ENCODE results near the gene FUT4. TPM values are rescaled to one million over a fixed set of nuclear protein-coding genes. Genes with fewer than 3 reads are reported as not detected.
A peak's percentile ranks its signal among the peaks of the same experiment; 100 is the strongest.

Gene FUT4
- total RNA-seq, 1 donor from 2014 or later: 8.8 TPM

DNA sequence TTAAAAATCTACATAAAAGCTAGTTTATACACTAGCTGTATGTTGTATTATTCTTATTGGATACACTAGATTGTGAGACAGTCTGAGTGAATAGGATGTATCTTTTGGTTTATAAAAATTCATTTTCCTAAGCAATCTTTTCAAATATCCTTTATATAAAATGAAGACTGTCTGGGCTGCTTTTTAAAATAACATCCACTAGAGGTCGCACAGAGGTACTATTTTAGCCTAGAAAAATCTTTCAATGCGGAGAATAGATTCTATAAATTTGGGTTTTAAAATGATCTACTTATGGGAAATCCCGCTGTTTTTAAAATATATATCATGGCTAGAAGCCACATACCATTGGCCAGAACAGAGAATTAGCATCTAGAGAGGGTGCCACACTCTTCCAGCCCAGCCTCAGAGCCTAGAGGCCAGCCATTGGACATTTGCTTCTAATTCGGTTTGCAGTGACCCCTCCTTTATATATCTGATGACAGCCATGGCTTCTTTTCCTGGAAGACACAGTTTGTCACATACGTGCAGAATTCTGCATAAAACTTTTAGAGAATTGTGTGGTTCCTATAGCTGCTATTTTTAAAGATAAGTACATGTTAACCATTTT, 24.1 kb upstream of the FUT4 start:
- intact Hi-C loops (cut with micrococcal nuclease): loop anchor here (1.0 to 10.0 kb wide), 4 partner anchors 23 to 1905 kb away; partner anchors contain the start of gene FUT4
- H3K36me3 Mint-ChIP-seq (ENCODE audit: low read depth): no peaks in the 10 kb centered on the region
- no peak overlapping the region for H3K4me3 Mint-ChIP-seq
- H3K9me3 Mint-ChIP-seq: no peaks in the 10 kb centered on the region
- H3K27me3 Mint-ChIP-seq: peaks cover 31% of the 10 kb centered on the region
- no peaks in the 10 kb centered on the region for H3K4me1 Mint-ChIP-seq
- DNase-seq: peak; percentile 67
- H3K27ac Mint-ChIP-seq: no peak overlapping the region

DNA sequence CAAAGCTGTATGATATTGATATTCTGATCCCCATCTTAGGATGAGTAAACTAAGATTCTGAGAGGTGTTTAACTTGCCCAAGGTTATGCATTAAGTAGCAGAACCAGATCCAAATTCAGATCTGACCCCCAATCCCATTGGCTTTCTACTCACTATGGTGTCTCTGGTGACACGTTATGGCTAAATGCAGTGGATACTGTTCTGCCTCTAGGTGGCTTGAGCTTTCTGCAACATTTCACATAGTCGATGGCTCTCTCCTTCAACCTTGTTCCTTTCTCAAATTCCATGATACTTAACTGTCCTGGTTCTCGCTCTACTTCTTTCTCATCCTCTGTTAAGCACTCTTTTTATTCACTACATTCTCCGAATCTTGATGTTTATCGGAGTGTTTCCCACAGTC, 22.0 kb upstream of the FUT4 start:
- peaks cover 22% of the 10 kb centered on the region for H3K27me3 Mint-ChIP-seq
- DNase-seq: no peak
- H3K4me3 Mint-ChIP-seq: no peak overlapping the region
- intact Hi-C loops (cut with micrococcal nuclease): loop anchor here (10.0 kb wide), 1 partner anchor 1903 kb away; no protein-coding TSS in a partner anchor
- no peaks in the 10 kb centered on the region for H3K9me3 Mint-ChIP-seq
- no peaks in the 10 kb centered on the region for H3K4me1 Mint-ChIP-seq
- H3K27ac Mint-ChIP-seq: no peak overlapping the region
- no peaks in the 10 kb centered on the region for H3K36me3 Mint-ChIP-seq (ENCODE audit: low read depth)

DNA sequence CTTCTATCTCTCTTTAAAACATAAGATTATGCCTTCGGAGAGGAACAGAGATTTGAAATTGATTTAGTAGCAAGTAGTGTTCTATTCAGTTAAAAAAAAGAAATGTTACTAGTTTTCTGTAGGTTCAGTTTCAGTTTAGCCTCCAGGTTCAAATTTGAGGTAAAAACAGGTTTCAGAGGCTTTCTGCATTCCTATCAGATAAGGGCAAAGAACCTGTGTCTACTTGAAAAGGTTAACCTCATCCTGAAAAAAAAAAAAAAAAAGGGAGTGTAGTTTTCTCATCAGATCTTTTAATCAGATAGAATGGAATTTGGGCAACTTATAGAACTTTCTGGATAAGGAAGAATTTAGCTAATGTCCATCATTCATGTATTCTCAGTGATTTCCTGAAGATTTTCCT, 19.4 kb upstream of the FUT4 start:
- Mint-ChIP-seq H3K36me3 (ENCODE audit: low read depth) (no peaks in the 10 kb centered on the region), H3K4me3 (no peak overlapping the region), H3K4me1 (no peaks in the 10 kb centered on the region), H3K9me3 (no peaks in the 10 kb centered on the region), H3K27ac (no peak overlapping the region), H3K27me3 (peaks cover 40% of the 10 kb centered on the region)
- DNase-seq: no peak
- intact Hi-C loops (cut with micrococcal nuclease): loop anchor here (10.0 kb wide), 1 partner anchor 1900 kb away; no protein-coding TSS in a partner anchor

DNA sequence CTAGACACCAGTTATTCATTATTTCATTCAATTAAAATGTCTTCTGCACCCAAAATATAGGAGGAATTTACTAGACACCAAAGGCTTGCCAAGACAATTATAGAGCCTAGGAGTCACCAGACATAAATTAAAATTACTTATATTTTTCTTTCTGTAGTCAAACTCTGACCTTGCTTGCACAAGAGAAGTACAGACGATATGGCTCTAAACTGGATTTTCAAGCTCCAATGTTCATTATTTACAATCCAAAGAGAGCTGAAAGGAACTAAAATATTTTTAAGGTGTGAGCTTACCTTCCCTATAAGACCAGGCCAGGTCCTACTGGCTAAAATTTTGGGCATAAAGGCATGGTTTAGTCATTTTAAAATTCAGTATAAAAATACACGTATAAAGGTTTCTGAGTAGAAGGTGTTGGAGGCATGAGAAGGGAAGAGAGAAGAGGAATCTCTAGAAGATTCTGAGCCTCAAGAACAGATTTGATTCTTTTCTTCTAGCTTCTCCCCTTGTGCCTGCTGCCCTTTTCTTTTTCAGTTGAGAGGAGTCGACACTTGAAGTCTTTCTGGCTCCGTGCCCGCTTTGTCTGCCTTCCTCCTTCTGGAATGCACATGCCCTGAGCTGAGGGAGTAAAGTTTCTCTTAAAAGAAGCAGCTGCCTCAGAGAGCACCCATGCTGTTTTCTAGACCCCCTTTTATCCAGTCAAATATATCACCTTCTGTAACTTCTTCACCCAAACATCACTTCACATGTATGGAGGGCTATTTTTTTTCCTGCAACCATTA, 18.0 kb upstream of the FUT4 start:
- H3K27me3 Mint-ChIP-seq: peaks cover 45% of the 10 kb centered on the region
- intact Hi-C loops (cut with micrococcal nuclease): loop anchor here (10.0 kb wide), 1 partner anchor 1899 kb away; no protein-coding TSS in a partner anchor

DNA sequence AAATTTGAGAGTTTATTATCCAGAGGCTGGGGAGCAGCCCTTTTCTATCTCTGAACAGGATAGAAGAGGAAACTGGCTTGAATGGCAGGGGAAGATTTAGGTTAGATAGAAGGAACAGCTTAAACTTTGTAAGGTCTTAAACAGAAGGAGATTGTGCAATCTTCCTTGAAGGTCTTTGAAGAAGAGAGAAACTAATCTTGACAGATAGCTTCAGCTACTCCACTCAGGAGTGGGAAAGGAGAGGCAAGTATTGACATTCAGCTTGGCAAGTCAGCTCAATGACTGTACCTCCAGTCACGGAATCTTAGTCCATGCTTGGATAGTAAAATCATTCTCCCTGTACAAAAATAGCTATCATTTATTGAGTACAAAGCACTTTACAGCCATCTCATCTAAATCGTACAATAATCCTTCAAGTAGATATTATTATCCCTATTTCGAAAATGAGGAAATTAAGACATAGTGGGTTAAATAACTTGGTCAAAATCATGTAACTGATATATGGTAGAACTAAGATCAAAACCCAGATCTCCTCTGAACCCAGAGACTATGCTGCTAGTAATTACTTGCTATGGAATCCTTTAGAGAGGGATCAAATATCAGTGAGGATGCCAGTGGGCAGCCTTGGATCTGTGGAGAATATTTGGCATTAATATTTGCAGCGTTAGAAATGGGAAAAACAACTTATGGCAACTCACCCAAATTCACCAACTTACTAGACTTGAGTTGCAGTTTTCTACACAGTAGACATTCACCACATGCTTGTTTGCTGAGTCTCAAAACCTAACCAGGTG, 16.9 kb upstream of the FUT4 start:
- intact Hi-C loops (cut with micrococcal nuclease): loop anchor here (10.0 kb wide), 1 partner anchor 1898 kb away; no protein-coding TSS in a partner anchor
- Mint-ChIP-seq H3K27me3 (peaks cover 49% of the 10 kb centered on the region), H3K9me3 (no peaks in the 10 kb centered on the region), H3K36me3 (ENCODE audit: low read depth) (no peaks in the 10 kb centered on the region), H3K4me3 (no peak overlapping the region), H3K27ac (no peak overlapping the region), H3K4me1 (no peaks in the 10 kb centered on the region)
- no peak for DNase-seq

More for the DNA sequence above, 18.0 kb upstream of the FUT4 start:
- Mint-ChIP-seq H3K27ac (no peak overlapping the region), H3K4me3 (no peak overlapping the region), H3K36me3 (ENCODE audit: low read depth) (no peaks in the 10 kb centered on the region), H3K9me3 (no peaks in the 10 kb centered on the region), H3K4me1 (no peaks in the 10 kb centered on the region)
- no peak for DNase-seq

DNA sequence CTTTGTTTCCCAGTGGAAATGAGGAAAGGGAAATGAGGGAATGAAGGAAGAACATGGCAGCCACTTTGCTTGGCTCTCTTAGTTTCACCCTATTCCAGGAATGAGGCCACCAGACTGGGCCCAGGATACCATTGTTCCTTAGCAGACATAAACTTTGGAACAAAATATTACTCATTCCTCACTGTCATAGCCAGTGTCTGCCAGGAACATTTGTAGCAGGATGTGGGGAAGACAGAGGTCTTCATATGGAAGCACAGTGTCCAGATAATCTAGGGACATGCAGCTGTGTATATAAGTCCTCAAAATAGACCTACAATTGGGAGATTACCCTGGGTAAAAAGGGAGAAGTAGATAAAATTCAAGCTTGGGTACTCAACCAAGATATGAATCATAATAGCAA, 15.2 kb upstream of the FUT4 start:
- Mint-ChIP-seq H3K27me3 (peaks cover 44% of the 10 kb centered on the region), H3K4me3 (no peak overlapping the region), H3K4me1 (no peaks in the 10 kb centered on the region), H3K9me3 (no peaks in the 10 kb centered on the region), H3K27ac (no peak overlapping the region), H3K36me3 (ENCODE audit: low read depth) (no peaks in the 10 kb centered on the region)
- intact Hi-C loops (cut with micrococcal nuclease): loop anchor here (10.0 kb wide), 1 partner anchor 1896 kb away; no protein-coding TSS in a partner anchor
- no peak for DNase-seq

DNA sequence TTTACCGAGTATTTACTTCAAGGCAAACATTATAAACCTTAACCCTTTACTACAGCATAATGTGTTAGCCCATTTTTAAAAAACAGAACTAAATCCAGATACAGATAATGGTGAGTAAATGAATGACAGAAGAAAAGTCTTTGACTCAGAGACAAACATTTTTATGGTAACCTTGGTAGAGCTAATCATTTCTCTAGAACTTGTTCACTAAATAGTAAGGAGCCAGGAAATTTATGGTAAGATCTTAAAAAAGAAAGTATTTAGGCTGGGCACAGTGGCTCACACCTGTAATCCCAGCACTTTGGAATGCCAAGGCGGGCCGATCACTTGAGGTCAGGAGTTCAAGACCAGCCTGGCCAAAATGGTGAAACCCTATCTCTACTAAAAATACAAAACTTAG, 11.5 kb upstream of the FUT4 start:
- H3K36me3 Mint-ChIP-seq (ENCODE audit: low read depth): no peaks in the 10 kb centered on the region
- no peaks in the 10 kb centered on the region for H3K9me3 Mint-ChIP-seq
- DNase-seq: no peak
- no peak overlapping the region for H3K27ac Mint-ChIP-seq
- peaks cover 53% of the 10 kb centered on the region for H3K27me3 Mint-ChIP-seq
- H3K4me3 Mint-ChIP-seq: no peak overlapping the region
- no peaks in the 10 kb centered on the region for H3K4me1 Mint-ChIP-seq
- intact Hi-C loops (cut with micrococcal nuclease): no loop called here

DNA sequence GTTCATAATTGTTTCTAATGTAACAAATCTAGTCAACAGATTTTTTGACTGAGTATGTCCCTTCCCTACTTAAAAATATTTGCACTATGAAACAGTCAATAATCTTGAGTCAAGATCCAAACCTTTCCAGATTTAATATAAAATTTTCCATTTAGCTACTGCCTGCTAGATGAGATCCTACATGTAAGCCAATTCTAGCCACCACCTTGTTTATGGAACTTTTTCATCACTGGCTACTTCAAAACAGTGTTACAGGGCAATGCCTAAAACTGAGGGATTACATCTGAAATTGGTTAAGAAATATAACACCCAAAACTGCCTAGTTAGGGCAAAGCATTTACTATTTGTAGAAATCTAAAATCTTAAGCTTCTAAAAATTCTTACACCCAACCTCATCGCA, 10.5 kb upstream of the FUT4 start:
- no peak for DNase-seq
- Mint-ChIP-seq H3K4me3 (no peak overlapping the region), H3K27ac (no peak overlapping the region), H3K9me3 (no peaks in the 10 kb centered on the region), H3K4me1 (no peaks in the 10 kb centered on the region), H3K27me3 (peaks cover 51% of the 10 kb centered on the region), H3K36me3 (ENCODE audit: low read depth) (no peaks in the 10 kb centered on the region)
- intact Hi-C loops (cut with micrococcal nuclease): no loop called here

DNA sequence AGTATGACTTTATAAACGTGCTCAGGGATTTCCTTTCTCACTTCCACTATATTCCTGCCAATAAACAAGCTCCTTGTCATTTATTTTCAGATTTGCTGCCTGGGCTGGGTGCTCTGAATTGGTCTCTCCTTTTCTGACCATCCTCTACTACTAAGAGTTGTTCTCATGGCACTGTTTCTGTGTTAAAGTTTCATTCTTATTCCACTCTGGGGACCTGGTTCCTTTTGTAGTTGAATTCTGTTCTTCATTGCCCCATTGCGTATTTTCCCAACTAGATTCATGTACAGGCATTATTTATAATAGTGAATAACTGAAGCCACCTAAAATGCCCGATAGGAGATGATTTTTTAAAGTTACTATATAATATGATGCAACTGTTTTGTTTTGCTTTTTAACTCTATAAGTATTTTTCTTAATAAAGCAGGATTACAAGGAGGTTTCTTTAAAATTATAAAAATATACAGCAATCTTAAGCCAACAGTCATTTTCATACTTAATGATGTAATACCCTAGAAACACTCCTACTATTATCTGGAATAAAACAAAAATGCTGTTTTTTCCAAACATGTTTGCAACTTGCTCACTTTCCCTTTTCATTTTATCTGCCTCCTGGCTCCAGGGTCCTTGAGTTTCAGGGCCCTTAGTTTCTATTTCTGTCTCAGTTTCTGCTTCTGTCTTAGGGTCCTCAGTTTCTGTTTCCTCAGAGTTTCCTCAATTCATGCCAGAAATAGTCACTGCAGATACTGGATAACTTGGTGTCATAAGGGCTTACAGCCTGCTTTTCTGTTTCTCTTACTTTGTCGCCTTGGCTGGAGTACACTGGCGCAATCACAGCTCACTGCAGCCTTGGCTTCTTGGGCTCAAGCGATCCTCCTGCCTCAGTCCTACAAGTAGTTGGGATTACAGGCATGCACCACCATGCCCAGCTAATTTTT, 9.8 kb upstream of the FUT4 start:
- no peak overlapping the region for H3K4me3 Mint-ChIP-seq
- intact Hi-C loops (cut with micrococcal nuclease): no loop called here
- H3K27me3 Mint-ChIP-seq: peaks cover 45% of the 10 kb centered on the region
- no peaks in the 10 kb centered on the region for H3K4me1 Mint-ChIP-seq
- H3K27ac Mint-ChIP-seq: no peak overlapping the region
- DNase-seq: no peak
- H3K9me3 Mint-ChIP-seq: no peaks in the 10 kb centered on the region
- H3K36me3 Mint-ChIP-seq (ENCODE audit: low read depth): no peaks in the 10 kb centered on the region

DNA sequence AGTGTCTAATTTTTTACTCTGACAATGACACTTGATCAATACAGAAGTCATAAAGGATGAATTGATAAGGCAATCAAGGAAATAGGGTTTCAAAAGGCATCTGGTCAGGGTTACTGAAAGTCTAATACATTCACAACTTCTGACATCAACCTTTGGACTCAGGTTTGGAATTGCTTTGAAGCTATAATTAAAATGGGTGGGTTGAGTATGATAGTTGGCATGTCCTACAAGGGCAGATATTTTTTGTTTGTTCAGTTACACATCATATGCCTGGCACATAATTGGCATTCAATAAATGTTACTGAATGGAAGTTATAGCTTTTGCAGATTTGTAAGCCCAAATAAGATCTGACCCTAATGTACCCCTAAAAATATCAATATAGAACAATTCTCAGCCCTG, 7.3 kb upstream of the FUT4 start:
- intact Hi-C loops (cut with micrococcal nuclease): no loop called here
- Mint-ChIP-seq H3K27me3 (peaks cover 39% of the 10 kb centered on the region), H3K9me3 (no peaks in the 10 kb centered on the region), H3K36me3 (ENCODE audit: low read depth) (no peaks in the 10 kb centered on the region), H3K4me1 (no peaks in the 10 kb centered on the region), H3K4me3 (no peak overlapping the region), H3K27ac (no peak overlapping the region)
- no peak for DNase-seq

DNA sequence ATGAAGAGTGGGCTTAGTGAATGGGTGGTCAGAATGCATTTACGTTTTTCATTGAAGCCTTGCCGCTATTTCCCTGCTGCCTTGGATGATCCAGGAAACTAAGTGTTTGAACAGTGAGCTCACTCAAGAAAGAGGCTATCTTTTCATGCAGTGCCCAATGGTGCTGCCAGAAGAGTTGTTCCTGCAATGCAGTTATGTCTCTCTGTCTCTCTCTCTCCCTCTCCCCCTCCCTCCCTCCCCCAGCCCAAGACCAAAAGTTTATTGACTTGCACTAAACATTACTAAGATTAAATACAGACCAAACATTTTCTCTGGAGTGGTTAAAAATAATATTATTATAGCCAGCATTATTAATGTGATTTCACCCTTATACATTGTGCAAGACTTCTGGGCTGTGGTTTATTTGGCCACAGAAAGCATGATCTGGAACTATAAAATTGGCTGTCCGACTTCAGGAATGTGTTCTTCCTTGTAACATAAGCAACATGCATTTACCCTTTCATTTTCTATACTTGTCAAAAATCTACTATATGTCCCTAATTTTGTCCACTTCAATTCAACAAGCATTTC, 6.6 kb upstream of the FUT4 start:
- Mint-ChIP-seq H3K27me3 (peaks cover 39% of the 10 kb centered on the region), H3K4me1 (no peaks in the 10 kb centered on the region), H3K36me3 (ENCODE audit: low read depth) (no peaks in the 10 kb centered on the region), H3K27ac (no peak overlapping the region), H3K9me3 (no peaks in the 10 kb centered on the region), H3K4me3 (no peak overlapping the region)
- intact Hi-C loops (cut with micrococcal nuclease): no loop called here
- no peak for DNase-seq

DNA sequence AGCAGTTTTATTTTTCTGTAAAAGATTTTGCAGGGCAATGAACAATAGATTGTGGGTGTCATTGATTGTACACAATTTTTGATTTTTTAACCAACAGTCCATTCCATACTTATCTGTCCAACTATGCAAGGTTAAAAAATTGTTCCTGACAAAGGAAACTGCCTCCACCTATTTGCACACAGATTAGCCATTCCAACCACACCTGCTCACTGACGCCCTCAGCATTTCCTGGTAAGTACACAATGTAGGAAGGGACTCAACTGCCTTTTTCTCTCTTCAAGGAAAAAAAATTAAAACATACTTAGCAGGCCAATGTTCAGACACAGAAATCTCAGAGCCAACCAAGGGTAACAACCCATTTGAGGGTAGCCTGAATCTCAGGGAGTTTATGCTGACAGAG, 4.3 kb upstream of the FUT4 start:
- Mint-ChIP-seq H3K27ac (no peak overlapping the region), H3K4me1 (peaks cover 10% of the 10 kb centered on the region), H3K36me3 (ENCODE audit: low read depth) (peaks cover 2% of the 10 kb centered on the region), H3K27me3 (peaks cover 30% of the 10 kb centered on the region), H3K4me3 (no peak overlapping the region), H3K9me3 (no peaks in the 10 kb centered on the region)
- intact Hi-C loops (cut with micrococcal nuclease): no loop called here
- DNase-seq: no peak

Measured in activated CD4-positive, alpha-beta T cell treated with anti-CD3 and anti-CD28 coated beads, Interleukin-2, amount 10 ng/mL, durations not matched to agents 24 days and 14 days (primary cell).